Testis (tissue), 2 donors: ENCODE results near the gene COPS9.

Source experiments
- CTCF ChIP-seq, 3 experiments: fragments of 450-650 bp in 2 of 3; fragments of 200-600 bp in 1 of 3; sonication (generic) in 1 of 3; IDR thresholded peaks; one replicate each; pipeline ENCODE4 v1.5.1; 2016 to 2019; ENCODE audit warnings: antibody characterized with exemption in 3 of 3, mild to moderate bottlenecking in 2 of 3, moderate library complexity in 1 of 3
- POLR2A ChIP-seq: fragments of 450-650 bp; IDR thresholded peaks from one replicate; pipeline ENCODE4 v1.6.1; 2017; ENCODE audit warnings: antibody characterized with exemption, mild to moderate bottlenecking, moderate library complexity

- TF ChIP-seq CTCF (IDR thresholded peaks at IDR 0.05) (no peak), POLR2A (no peak)
These were observed 28.9 kb upstream of the COPS9 start for GRCh38 chr2:240165034-240165433.
